Nephron (organoid): Measurements from ENCODE around the gene GRIA1.

Experiments
- H3K27ac Mint-ChIP-seq, 3 experiments: 2 replicates each; pipeline ENCODE4 v1.8.0; 2020; ENCODE audit warnings: mixed read lengths in 3 of 3, mild to moderate bottlenecking in 2 of 3, moderate library complexity in 1 of 3
- H3K27me3 Mint-ChIP-seq: 2 replicates; pipeline ENCODE4 v1.8.0; 2021; ENCODE audit warnings: low read depth, mild to moderate bottlenecking, moderate library complexity, mixed read lengths
- H3K36me3 Mint-ChIP-seq: 2 replicates; pipeline ENCODE4 v1.8.0; 2020; ENCODE audit warnings: low read depth, mixed read lengths
- H3K4me1 Mint-ChIP-seq: 2 replicates; pipeline ENCODE4 v1.8.0; 2020; ENCODE audit warnings: mixed read lengths
- H3K4me3 Mint-ChIP-seq, 3 experiments: 2 replicates each; pipeline ENCODE4 v1.8.0; 2020; ENCODE audit warnings: mild to moderate bottlenecking in 3 of 3, mixed read lengths in 3 of 3, moderate library complexity in 2 of 3
- H3K9me3 Mint-ChIP-seq: 2 replicates; pipeline ENCODE4 v1.8.0; 2020; ENCODE audit warnings: mixed read lengths
- TF ChIP-seq, protein P1 (sequence below), 3 experiments: fragments of 200-600 bp; sonication (generic); IDR thresholded peaks; one replicate each; pipeline ENCODE4 v1.5.0; 2021; ENCODE audit warnings: antibody characterized with exemption in 3 of 3; ENCODE audit not compliant: unreplicated experiment in 3 of 3

The GRIA1 gene

DNA sequence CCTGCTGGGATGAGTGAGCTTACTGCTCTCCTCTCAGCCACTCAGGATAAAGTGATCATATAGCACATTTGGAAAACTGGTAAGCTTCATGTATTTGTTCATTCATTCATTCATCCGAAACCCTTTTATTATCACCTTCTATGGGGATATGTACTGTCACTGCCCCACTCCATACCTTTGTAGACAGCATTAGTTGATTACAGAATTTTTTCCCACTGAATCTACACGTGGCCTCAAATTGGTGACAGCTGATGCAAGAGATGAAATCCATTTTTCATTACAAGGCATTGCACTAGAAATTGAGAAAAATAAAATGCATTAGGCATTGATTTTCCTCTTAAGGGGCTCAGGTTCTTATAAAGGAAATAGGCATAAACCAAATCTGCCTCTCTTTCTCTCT, 9.7 kb downstream of the GRIA1 start:
- H3K27ac Mint-ChIP-seq: no peak overlapping the region
- no peaks in the 10 kb centered on the region for H3K36me3 Mint-ChIP-seq
- no peaks in the 10 kb centered on the region for H3K27me3 Mint-ChIP-seq
- no peak overlapping the region for H3K4me3 Mint-ChIP-seq
- TF ChIP-seq, protein P1, sequence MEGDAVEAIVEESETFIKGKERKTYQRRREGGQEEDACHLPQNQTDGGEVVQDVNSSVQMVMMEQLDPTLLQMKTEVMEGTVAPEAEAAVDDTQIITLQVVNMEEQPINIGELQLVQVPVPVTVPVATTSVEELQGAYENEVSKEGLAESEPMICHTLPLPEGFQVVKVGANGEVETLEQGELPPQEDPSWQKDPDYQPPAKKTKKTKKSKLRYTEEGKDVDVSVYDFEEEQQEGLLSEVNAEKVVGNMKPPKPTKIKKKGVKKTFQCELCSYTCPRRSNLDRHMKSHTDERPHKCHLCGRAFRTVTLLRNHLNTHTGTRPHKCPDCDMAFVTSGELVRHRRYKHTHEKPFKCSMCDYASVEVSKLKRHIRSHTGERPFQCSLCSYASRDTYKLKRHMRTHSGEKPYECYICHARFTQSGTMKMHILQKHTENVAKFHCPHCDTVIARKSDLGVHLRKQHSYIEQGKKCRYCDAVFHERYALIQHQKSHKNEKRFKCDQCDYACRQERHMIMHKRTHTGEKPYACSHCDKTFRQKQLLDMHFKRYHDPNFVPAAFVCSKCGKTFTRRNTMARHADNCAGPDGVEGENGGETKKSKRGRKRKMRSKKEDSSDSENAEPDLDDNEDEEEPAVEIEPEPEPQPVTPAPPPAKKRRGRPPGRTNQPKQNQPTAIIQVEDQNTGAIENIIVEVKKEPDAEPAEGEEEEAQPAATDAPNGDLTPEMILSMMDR (IDR thresholded peaks at IDR 0.05; ENCODE audit: unreplicated experiment in 3 of 3): no peak
- H3K4me1 Mint-ChIP-seq: no peaks in the 10 kb centered on the region
- H3K9me3 Mint-ChIP-seq: no peaks in the 10 kb centered on the region

DNA sequence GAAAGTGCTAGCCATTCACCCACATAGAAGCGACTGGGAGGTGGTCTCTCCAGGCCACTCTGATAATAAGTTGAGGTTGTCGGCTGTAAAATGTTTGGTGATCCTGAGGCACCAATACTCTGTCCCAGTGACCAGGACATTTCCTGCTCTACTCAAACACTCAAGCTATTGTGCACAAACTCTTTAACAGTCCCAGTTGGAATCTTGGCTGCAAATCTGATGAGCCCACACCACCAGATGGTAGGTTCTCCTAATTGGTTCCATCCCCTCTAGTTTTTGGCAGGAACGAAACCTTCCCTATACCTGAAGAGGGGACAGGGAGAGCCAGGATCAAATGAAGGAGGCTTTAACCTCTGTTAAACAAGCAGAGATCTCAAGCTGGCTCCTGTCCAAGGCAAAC, 14.3 kb downstream of the GRIA1 start:
- Mint-ChIP-seq H3K27ac (no peak overlapping the region), H3K4me1 (peaks cover 9% of the 10 kb centered on the region), H3K36me3 (no peaks in the 10 kb centered on the region)

DNA sequence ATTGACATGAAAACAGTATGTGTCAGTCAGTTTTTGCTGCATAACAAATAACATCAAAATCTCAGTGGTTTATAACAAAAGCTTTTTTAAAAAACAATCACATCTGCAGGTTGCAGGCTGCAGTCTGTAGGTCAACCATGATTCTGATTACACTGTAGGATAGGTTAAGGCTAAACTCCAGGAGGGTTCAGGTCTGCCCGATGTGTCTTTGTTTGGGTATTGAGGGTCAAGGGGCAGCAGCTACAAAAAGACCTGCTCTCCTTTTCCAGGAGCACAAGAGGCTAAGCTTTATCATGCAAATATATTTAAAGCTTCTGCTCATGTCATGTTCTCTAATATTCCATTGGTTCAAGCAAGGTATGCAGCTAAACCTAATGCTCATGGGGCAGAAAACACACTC, 18.2 kb downstream of the GRIA1 start:
- peaks cover 9% of the 10 kb centered on the region for H3K9me3 Mint-ChIP-seq
- no peaks in the 10 kb centered on the region for H3K36me3 Mint-ChIP-seq
- H3K27me3 Mint-ChIP-seq: no peaks in the 10 kb centered on the region
- peaks cover 28% of the 10 kb centered on the region for H3K4me1 Mint-ChIP-seq
- H3K27ac Mint-ChIP-seq: no peak overlapping the region
- H3K4me3 Mint-ChIP-seq: no peak overlapping the region
- TF ChIP-seq, protein P1 (IDR thresholded peaks at IDR 0.05; ENCODE audit: unreplicated experiment in 3 of 3): no peak

More for the DNA sequence above, 14.3 kb downstream of the GRIA1 start:
- H3K27me3 Mint-ChIP-seq: no peaks in the 10 kb centered on the region
- no peak overlapping the region for H3K4me3 Mint-ChIP-seq
- peaks cover 3% of the 10 kb centered on the region for H3K9me3 Mint-ChIP-seq
- TF ChIP-seq, protein P1 (IDR thresholded peaks at IDR 0.05; ENCODE audit: unreplicated experiment in 3 of 3): no peak

DNA sequence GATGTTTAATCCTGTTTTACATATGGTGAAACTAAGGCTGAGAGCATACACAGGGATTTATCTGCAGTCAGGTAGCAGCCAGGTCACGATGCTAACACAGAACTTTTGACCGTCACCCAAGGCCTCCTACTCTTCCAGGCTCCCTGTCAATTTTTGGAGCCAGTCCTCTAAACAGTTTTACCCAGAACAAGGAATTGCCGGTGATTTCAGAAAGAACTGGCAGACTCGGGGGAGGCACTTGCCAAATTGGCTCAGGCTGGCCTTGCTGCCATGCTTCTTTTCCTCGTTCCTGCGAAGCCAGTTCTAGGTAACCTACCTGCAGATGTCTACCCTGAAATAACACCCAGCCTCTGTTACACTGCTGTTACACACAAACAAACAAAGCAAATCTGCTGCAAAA, 21.2 kb downstream of the GRIA1 start:
- TF ChIP-seq, protein P1 (IDR thresholded peaks at IDR 0.05; ENCODE audit: unreplicated experiment in 3 of 3): no peak
- no peaks in the 10 kb centered on the region for H3K27me3 Mint-ChIP-seq
- peaks cover 12% of the 10 kb centered on the region for H3K9me3 Mint-ChIP-seq
- H3K36me3 Mint-ChIP-seq: no peaks in the 10 kb centered on the region
- H3K4me3 Mint-ChIP-seq: no peak overlapping the region
- H3K4me1 Mint-ChIP-seq: peaks cover 32% of the 10 kb centered on the region
- no peak overlapping the region for H3K27ac Mint-ChIP-seq

DNA sequence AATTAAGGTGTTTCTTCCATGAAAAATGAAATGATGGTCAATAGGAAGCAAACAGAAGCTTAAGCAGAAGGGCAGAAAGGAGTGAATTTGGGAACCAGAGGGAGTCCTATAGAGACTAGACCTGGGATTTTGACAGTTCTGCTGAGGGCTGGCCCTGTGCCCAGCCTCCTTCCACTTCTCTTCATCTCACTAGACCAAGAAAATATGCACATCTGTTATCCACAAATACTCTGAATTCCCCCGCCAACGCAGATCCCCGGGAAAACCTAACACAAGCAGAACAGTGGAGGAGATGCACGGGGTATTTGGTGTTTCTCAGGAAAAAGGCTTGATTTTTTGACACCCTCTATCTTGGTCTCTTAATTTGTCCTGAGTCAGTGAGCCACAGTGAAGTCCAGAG, 22.7 kb downstream of the GRIA1 start:
- Mint-ChIP-seq H3K27me3 (no peaks in the 10 kb centered on the region), H3K4me3 (peak overlapping the region in 1 of 3 experiments; percentile 4), H3K4me1 (peaks cover 47% of the 10 kb centered on the region), H3K27ac (peak overlapping the region in 2 of 3 experiments; percentile 16 to 57), H3K9me3 (peaks cover 12% of the 10 kb centered on the region), H3K36me3 (no peaks in the 10 kb centered on the region)
- TF ChIP-seq, protein P1 (IDR thresholded peaks at IDR 0.05; ENCODE audit: unreplicated experiment in 3 of 3): no peak

DNA sequence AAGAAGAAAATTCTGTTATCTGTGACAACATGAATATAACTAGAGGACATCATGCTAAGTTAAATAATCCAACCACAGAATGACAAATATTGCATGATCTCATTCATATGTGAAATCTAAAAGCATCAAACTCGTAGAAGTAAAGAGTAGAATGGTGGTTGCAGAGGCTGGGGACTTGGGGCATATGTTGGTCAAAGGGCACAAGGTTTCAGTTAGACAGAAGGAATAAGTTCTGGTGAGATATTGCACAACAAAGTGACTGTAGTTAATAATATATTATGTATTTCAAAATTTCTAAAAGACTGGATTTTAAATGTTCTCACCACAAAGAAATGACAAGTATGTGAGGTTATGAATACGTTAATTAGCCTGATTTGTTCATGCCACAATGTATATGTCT, 24.8 kb downstream of the GRIA1 start:
- Mint-ChIP-seq H3K27ac (no peak overlapping the region), H3K36me3 (no peaks in the 10 kb centered on the region), H3K27me3 (no peaks in the 10 kb centered on the region), H3K9me3 (peaks cover 9% of the 10 kb centered on the region), H3K4me3 (no peak overlapping the region), H3K4me1 (peaks cover 33% of the 10 kb centered on the region)
- TF ChIP-seq, protein P1 (IDR thresholded peaks at IDR 0.05; ENCODE audit: unreplicated experiment in 3 of 3): no peak
